RWPE2 (cell line): ENCODE data around the gene PTPN14.

ENCODE experiments used
- ATAC-seq: fragments of 200-7000 bp; cut with Tn5 transposase; 3 replicates; pipeline ENCODE4 v1.9.1; 2021; ENCODE audit warnings: low read depth
- DNase-seq: peaks from one replicate; pipeline ENCODE4 v3.0.0-alpha.2; 2020; ENCODE audit warnings: low spot score
- H3K27ac ChIP-seq: fragments of 450-650 bp; 2 replicates; pipeline ENCODE4 v1.5.1; 2017; ENCODE audit warnings: mild to moderate bottlenecking; ENCODE audit not compliant: poor library complexity, severe bottlenecking
- H3K27me3 ChIP-seq: fragments of 250-450 bp; sonication (Bioruptor Pico); 2 replicates; pipeline ENCODE4 v1.5.1; 2021; ENCODE audit warnings: mild to moderate bottlenecking, moderate library complexity; ENCODE audit not compliant: insufficient read depth, poor library complexity, severe bottlenecking
- H3K36me3 ChIP-seq: fragments of 250-450 bp; sonication (Bioruptor Pico); 2 replicates; pipeline ENCODE4 v1.5.1; 2020; ENCODE audit warnings: low read depth, mild to moderate bottlenecking, moderate library complexity
- H3K4me1 ChIP-seq: fragments of 250-450 bp; sonication (Bioruptor Pico); 2 replicates; pipeline ENCODE4 v1.5.1; 2021; ENCODE audit warnings: mild to moderate bottlenecking, moderate library complexity; ENCODE audit not compliant: insufficient read depth, poor library complexity, severe bottlenecking
- H3K4me3 ChIP-seq: fragments of 250-450 bp; sonication (Bioruptor Pico); 2 replicates; pipeline ENCODE4 v1.5.1; 2021; ENCODE audit warnings: mild to moderate bottlenecking, moderate library complexity; ENCODE audit not compliant: severe bottlenecking
- H3K9me3 ChIP-seq: fragments of 250-450 bp; sonication (Bioruptor Pico); 2 replicates; pipeline ENCODE4 v1.5.1; 2021; ENCODE audit warnings: mild to moderate bottlenecking, moderate library complexity; ENCODE audit not compliant: severe bottlenecking
- TF ChIP-seq, protein P1 (sequence below): fragments of 450-650 bp; IDR thresholded peaks from one replicate; pipeline ENCODE4 v1.5.1; 2017; ENCODE audit warnings: mild to moderate bottlenecking, moderate library complexity; ENCODE audit not compliant: poor library complexity, severe bottlenecking

Gene PTPN14

DNA sequence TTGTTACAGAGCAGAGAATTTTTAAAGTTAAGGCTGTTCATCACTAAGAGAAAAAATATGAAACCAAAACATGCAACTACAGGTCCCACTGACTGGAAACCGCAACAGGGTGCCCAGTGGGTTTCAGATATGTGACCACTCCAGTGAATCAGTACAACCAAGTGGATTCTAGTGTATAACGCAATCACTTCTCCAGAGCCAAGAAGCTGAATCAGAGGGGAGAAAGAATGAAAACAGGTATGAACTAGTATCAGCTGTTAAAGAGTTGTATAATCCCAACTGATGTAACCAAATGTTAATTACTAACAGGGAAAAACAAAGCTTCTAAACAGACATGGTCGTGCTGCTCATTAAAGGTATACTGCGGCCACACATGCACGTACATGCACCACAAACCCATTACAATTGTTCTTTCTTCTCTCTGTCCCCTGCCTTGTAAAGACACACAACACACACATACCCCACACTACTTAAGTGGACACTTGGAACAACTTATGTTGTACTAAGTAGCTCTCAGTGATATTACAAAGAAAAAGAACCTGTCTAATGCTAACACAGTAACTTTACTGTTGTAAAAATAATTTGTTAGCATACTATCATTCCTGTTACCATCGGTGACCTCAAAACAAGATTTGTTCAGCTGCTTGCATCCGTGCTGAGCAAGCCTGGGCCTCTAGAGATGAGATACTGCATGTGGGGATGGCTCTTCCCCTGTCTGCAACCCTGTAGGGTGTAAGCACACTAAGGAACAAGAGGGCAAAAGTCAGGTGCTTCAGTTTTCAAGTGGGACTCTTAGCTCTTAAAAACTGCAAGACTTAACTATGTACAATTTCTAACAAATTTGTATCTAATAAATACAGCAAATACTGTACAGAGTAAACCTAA is 74.2 kb downstream of the PTPN14 start:
- Histone ChIP-seq H3K27ac (peak overlapping the region; percentile 99), H3K4me3 (no peak overlapping the region), H3K4me1 (peaks cover 64% of the 10 kb centered on the region), H3K9me3 (no peaks in the 10 kb centered on the region), H3K27me3 (no peaks in the 10 kb centered on the region), H3K36me3 (no peaks in the 10 kb centered on the region; the same call in 1 of the 2 replicates)
- TF ChIP-seq, protein P1, sequence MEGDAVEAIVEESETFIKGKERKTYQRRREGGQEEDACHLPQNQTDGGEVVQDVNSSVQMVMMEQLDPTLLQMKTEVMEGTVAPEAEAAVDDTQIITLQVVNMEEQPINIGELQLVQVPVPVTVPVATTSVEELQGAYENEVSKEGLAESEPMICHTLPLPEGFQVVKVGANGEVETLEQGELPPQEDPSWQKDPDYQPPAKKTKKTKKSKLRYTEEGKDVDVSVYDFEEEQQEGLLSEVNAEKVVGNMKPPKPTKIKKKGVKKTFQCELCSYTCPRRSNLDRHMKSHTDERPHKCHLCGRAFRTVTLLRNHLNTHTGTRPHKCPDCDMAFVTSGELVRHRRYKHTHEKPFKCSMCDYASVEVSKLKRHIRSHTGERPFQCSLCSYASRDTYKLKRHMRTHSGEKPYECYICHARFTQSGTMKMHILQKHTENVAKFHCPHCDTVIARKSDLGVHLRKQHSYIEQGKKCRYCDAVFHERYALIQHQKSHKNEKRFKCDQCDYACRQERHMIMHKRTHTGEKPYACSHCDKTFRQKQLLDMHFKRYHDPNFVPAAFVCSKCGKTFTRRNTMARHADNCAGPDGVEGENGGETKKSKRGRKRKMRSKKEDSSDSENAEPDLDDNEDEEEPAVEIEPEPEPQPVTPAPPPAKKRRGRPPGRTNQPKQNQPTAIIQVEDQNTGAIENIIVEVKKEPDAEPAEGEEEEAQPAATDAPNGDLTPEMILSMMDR = no peak
- ATAC-seq (peak; percentile 74), DNase-seq (peak; percentile 80)

DNA sequence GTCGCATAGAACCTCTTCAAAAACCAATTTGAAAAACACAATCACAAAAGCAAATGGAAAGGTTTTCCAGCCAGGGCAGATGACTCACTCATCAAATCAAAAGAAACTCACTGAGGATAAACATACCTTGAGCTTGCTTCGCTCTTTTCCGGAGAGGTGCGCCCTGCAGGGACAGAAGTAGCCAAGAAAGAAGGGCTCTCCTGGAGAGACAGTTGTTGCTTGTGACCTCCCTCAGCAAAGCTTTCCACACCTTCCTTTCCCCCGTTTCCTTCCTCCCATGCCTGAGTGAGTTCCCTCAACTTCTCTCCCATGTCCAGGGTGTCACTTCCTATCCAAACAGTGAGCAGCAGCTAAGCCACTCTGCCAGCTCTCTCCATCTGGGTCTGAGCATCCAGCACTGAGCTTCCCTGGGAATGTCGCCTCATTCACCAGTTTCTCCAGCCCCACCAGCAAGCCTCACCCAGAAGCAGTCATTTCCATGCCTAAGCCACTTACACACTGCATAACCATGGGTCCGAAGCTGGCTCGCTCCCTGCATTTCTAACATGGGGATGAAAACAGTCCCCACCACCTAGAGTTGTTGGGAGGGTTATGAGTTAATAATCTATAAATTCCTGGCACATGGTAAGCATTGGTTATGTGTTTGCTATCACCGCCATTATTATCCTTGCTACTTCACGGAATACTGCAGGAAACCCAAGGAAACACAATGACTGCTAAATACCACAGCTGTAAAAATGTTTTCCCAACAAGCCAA is 75.0 kb downstream of the PTPN14 start:
- Histone ChIP-seq H3K27me3 (no peaks in the 10 kb centered on the region), H3K36me3 (no peaks in the 10 kb centered on the region; the same call in 1 of the 2 replicates), H3K4me3 (no peak overlapping the region), H3K27ac (peak overlapping the region; percentile 99), H3K9me3 (no peaks in the 10 kb centered on the region), H3K4me1 (peaks cover 70% of the 10 kb centered on the region)
- DNase-seq = no peak
- TF ChIP-seq, protein P1 = no peak
- peak; percentile 56 for ATAC-seq

DNA sequence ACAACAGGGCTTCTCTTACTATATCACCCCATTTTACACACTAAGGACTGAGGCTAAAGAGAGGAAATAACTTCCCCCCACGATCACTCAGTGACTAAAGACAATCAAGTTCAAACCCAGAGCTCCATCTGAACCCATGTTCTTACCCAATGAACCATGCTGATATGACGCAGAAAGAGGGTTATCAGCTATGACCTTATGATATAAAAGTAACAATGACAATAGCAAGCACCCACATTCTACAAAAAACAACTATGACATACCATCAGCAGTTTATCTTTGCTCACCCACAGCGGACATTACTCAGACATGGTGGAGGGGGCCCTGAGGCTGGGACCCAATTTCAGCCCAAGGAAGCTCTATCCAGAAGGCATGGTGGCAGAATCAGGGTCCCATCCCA is 75.7 kb downstream of the PTPN14 start:
- Histone ChIP-seq H3K4me3 (no peak overlapping the region), H3K36me3 (no peaks in the 10 kb centered on the region; the same call in 1 of the 2 replicates), H3K4me1 (peaks cover 70% of the 10 kb centered on the region), H3K27ac (peak overlapping the region; percentile 99), H3K9me3 (no peaks in the 10 kb centered on the region), H3K27me3 (no peaks in the 10 kb centered on the region)
- TF ChIP-seq, protein P1 = no peak
- DNase-seq (no peak), ATAC-seq (no peak)

DNA sequence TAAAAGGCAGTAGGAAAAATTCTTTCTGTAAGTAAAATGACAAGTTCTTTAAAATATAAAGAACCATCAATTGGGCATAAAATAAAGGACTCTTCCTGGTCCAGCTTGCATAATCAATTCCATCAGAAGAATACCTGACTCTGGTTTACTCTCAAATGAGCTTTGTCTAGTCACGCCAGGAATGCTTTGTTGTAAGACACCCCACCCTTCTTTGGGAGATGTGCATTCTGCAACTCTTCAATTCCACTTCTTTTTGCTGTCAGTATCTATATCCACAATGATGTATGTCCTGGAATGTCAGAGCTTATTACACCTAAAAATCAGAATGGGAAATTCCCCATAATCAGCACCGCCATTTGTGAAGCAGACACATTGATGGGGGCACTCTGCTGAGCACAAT is 76.1 kb downstream of the PTPN14 start:
- Histone ChIP-seq H3K4me3 (no peak overlapping the region), H3K9me3 (no peaks in the 10 kb centered on the region), H3K4me1 (peaks cover 70% of the 10 kb centered on the region), H3K36me3 (no peaks in the 10 kb centered on the region; the same call in 1 of the 2 replicates), H3K27me3 (no peaks in the 10 kb centered on the region), H3K27ac (peak overlapping the region; percentile 99)
- no peak for DNase-seq
- peak; percentile 36; the same call in 2 of the 3 replicates for ATAC-seq
- TF ChIP-seq, protein P1 = no peak
